Measurements from ENCODE around the gene ALG12.

GRCh38 chr22:49929211-49929979 is 11.2 kb upstream of the ALG12 start:
- TF ChIP-seq CTCF (IDR thresholded peaks at IDR 0.05), result peak in 3 of 7 experiments; percentile 86 to 99 (median 89)
- TF ChIP-seq POLR2A (IDR thresholded peaks at IDR 0.05), result no peak
- no peak for TF ChIP-seq EP300 (IDR thresholded peaks at IDR 0.05)
- TF ChIP-seq POLR2AphosphoS5 (IDR thresholded peaks at IDR 0.05), result no peak

All from stomach (tissue), 4 donors.